HCT116 (cell line): ENCODE measurements around the gene SLC15A2.

Experiments
- EZH2 ChIP-seq: fragments of 200-600 bp; sonication (generic); IDR thresholded peaks from 2 replicates; pipeline ENCODE4 v1.6.1; 2017; ENCODE audit warnings: antibody characterized with exemption, mixed run types
- EZH2phosphoT487 ChIP-seq: fragments of 200-600 bp; IDR thresholded peaks from 2 replicates; pipeline ENCODE4 v1.6.1; 2018; ENCODE audit warnings: antibody characterized with exemption, borderline replicate concordance
- POLR2A ChIP-seq: IDR thresholded peaks from 2 replicates; pipeline ENCODE4 v1.7.0; 2011; ENCODE audit warnings: borderline replicate concordance; ENCODE audit not compliant: insufficient read depth, insufficient read length; ENCODE audit errors: extremely low read depth
- POLR2AphosphoS5 ChIP-seq: IDR thresholded peaks from 2 replicates; pipeline ENCODE4 v1.6.1; 2011; ENCODE audit warnings: mild to moderate bottlenecking, low read depth, low read length, moderate library complexity
- ZFX ChIP-seq: fragments of 450-650 bp; IDR thresholded peaks from 2 replicates; pipeline ENCODE4 v1.6.1; 2017
- ZNF274 ChIP-seq: fragments of 200-500 bp; sonication (Bioruptor generic); IDR thresholded peaks from 2 replicates; pipeline ENCODE4 v1.6.1; 2014; ENCODE audit warnings: mild to moderate bottlenecking, low read depth, low read length, inconsistent platforms
- TF ChIP-seq, protein P1 (sequence below), 3 experiments: fragments of 200-600 bp in 1 of 3; sonication (generic) in 1 of 3; IDR thresholded peaks in 2 of 3; conservative IDR thresholded peaks in 1 of 3; 2 replicates each; pipeline ENCODE4 v1.5.1; 2012 to 2017; ENCODE audit warnings: low read depth in 2 of 3, low read length in 2 of 3, antibody characterized with exemption in 1 of 3, borderline replicate concordance in 1 of 3, control low read depth in 1 of 3, mild to moderate bottlenecking in 1 of 3, mixed read lengths in 1 of 3, mixed run types in 1 of 3, moderate library complexity in 1 of 3; ENCODE audit not compliant: insufficient read depth in 1 of 3

DNA sequence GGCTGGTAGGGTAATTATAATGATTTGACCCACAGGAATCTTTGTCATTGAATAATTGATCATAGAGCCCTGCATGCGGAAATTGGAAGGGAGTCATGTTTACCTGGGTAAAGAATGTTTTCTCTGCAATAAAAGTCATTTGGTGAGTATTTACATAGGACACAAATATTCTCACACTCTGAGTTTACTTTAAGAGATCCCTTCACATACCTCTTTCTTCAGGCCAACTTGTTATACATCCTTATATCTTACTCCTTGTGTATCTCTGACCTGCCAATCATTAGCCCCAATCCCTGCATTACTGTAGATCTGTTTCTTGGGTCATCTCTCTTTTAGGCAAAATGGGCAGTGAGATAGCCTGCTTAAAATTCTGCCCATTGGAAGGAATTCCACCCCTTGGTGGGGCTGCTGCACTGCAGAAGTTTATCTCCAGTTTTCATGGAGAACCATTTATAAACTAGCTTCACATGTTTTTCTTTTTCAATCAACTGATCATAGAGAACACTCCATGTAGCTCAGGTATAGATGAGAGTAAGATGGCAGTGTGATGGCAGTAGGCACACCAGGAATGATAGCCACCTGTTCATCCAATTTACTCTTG is 81.6 kb downstream of the SLC15A2 start:
- TF ChIP-seq, protein P1, sequence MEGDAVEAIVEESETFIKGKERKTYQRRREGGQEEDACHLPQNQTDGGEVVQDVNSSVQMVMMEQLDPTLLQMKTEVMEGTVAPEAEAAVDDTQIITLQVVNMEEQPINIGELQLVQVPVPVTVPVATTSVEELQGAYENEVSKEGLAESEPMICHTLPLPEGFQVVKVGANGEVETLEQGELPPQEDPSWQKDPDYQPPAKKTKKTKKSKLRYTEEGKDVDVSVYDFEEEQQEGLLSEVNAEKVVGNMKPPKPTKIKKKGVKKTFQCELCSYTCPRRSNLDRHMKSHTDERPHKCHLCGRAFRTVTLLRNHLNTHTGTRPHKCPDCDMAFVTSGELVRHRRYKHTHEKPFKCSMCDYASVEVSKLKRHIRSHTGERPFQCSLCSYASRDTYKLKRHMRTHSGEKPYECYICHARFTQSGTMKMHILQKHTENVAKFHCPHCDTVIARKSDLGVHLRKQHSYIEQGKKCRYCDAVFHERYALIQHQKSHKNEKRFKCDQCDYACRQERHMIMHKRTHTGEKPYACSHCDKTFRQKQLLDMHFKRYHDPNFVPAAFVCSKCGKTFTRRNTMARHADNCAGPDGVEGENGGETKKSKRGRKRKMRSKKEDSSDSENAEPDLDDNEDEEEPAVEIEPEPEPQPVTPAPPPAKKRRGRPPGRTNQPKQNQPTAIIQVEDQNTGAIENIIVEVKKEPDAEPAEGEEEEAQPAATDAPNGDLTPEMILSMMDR (IDR thresholded peaks at IDR 0.05 in 2 of 3, conservative IDR thresholded peaks at IDR 0.05 in 1 of 3; ENCODE audit: borderline replicate concordance in 1 of 3, insufficient read depth in 1 of 3, low read depth in 2 of 3, low read length in 2 of 3), result no peak
- TF ChIP-seq ZFX (no peak), POLR2AphosphoS5 (no peak), EZH2 (no peak), POLR2A (no peak), EZH2phosphoT487 (no peak), ZNF274 (no peak)
